Fibroblast of gingiva (primary cell): ENCODE results near the gene NPHP3.
"Not testable (repeated sequence)": the region's sequence is repeated elsewhere in the genome, so short reads cannot be mapped to it uniquely, and the experiment has no call there.

ENCODE experiments used
- DNase-seq: peaks from one replicate; pipeline ENCODE4 v3.0.0-alpha.2; 2011; ENCODE audit warnings: low read depth

The NPHP3 gene

GRCh38 chr3:132641837-132642538 lies 80.2 kb downstream of the NPHP3 start:
- DNase-seq, result peak; percentile 40

- DNase-seq, result not testable (repeated sequence)
These were observed 80.8 kb downstream of the NPHP3 start for GRCh38 chr3:132641427-132641826.

- DNase-seq, result no peak
These were observed 83.5 kb downstream of the NPHP3 start for GRCh38 chr3:132638706-132639105.

GRCh38 chr3:132637590-132637989 lies 84.6 kb downstream of the NPHP3 start:
- DNase-seq, result peak; percentile 39

GRCh38 chr3:132635052-132635451 lies 87.2 kb downstream of the NPHP3 start:
- no peak for DNase-seq
